ENCODE measurements around the gene POLR1H. TPM values are rescaled to one million over a fixed set of nuclear protein-coding genes. Genes with fewer than 3 reads are reported as not detected.

Gene POLR1H
- polyA plus RNA-seq, 2 of the 4 experiments (the other 2 are of a cell fraction) = 25.5 to 34.6 TPM

DNA sequence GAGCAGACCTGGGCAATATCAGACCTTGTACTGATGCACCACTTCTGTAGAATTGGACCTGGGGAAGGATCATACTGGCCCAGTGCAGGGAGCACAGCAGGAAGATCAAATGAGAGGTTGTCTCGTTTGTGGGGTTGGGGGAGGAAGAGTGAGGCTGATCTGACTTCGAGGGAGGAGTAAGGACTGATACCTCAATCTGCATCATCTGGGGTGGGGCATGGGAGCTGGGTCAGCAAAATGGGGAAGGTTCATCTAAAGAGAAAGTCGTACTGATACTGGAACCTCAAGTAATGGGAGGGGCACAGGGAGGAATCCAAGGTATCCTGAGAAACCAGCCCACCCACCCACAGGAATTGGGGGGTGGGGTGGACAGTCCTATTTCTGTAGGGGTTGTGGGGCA is 10.8 kb downstream of the POLR1H start:
- ChIA-PET CTCF (no interaction called here), POLR2A (no interaction called here)
- no peak for FAIRE-seq

DNA sequence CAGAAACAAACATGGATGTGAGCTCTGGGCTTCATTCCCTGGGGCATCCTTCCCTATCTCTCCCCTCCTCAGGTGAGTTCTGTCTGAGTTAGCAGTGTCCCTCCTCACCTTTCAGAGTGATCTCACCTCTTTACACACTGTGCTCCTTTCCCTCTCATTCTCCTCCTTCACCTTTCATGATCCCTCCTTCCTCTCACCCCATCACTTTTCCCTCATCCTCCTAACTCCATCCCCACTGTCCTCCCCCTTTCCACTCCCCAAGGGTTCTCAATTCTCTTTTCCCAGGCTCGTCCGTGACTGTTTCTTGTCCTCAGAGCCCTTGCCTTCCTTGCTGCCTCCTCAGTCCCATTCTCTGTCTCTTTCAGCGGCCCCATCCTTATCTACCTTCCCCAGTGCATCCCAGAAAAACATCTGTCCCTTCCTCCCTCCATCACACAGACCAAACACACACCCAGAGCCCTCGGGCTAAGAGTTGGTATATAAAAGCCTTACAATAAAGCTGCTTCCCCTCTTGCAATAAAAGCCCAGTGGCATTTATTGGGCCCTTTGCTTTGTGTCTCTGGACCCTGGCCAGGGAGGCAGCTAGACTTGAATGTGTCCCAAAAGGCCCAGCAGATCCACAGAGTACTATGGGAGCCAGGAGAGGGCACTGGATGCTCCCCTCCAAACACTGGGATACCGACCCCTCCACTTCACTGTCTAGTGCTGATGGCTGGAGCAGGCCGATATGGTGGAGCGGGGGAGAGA is 12.6 kb downstream of the POLR1H start:
- ATAC-seq = no peak
- no peak for FAIRE-seq
- H3K9me3 ChIP-seq = no peaks in the 10 kb centered on the region
- no peak for DNase-seq (ENCODE audit: low read depth in 1 of 2, low spot score in 1 of 2)
- no peak overlapping the region for H3K4me3 ChIP-seq
- TF ChIP-seq NFE2L2 (conservative IDR thresholded peaks at IDR 0.05; ENCODE audit: low read length) = no peak
- TF ChIP-seq, protein P1, sequence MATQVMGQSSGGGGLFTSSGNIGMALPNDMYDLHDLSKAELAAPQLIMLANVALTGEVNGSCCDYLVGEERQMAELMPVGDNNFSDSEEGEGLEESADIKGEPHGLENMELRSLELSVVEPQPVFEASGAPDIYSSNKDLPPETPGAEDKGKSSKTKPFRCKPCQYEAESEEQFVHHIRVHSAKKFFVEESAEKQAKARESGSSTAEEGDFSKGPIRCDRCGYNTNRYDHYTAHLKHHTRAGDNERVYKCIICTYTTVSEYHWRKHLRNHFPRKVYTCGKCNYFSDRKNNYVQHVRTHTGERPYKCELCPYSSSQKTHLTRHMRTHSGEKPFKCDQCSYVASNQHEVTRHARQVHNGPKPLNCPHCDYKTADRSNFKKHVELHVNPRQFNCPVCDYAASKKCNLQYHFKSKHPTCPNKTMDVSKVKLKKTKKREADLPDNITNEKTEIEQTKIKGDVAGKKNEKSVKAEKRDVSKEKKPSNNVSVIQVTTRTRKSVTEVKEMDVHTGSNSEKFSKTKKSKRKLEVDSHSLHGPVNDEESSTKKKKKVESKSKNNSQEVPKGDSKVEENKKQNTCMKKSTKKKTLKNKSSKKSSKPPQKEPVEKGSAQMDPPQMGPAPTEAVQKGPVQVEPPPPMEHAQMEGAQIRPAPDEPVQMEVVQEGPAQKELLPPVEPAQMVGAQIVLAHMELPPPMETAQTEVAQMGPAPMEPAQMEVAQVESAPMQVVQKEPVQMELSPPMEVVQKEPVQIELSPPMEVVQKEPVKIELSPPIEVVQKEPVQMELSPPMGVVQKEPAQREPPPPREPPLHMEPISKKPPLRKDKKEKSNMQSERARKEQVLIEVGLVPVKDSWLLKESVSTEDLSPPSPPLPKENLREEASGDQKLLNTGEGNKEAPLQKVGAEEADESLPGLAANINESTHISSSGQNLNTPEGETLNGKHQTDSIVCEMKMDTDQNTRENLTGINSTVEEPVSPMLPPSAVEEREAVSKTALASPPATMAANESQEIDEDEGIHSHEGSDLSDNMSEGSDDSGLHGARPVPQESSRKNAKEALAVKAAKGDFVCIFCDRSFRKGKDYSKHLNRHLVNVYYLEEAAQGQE (IDR thresholded peaks at IDR 0.05) = no peak
- TF ChIP-seq HOXB5 (CRISPR knock-in tag; IDR thresholded peaks at IDR 0.05) = no peak
- TF ChIP-seq KDM1A (IDR thresholded peaks at IDR 0.05; ENCODE audit: low read depth) = no peak
- no peak for TF ChIP-seq FOXS1 (CRISPR knock-in tag; IDR thresholded peaks at IDR 0.05)
- TF ChIP-seq FOSB (CRISPR knock-in tag; IDR thresholded peaks at IDR 0.05) = no peak
- no peak for TF ChIP-seq ESRRA (IDR thresholded peaks at IDR 0.05; ENCODE audit: borderline replicate concordance, low read length)
- TF ChIP-seq EHF (CRISPR knock-in tag; IDR thresholded peaks at IDR 0.05) = no peak
- H3K27ac ChIP-seq = no peak overlapping the region
- ChIA-PET POLR2A (no interaction called here), CTCF (interaction anchor here (1.1 kb wide), 1 partner anchor 52 kb away, joined by 3 read pairs; no protein-coding TSS in a partner anchor)
- WGBS (ENCODE audit: missing lambda C conversion rate) = 69% methylated on average over 6 of the region's 7 CpGs
- H3K4me2 ChIP-seq = no peak overlapping the region
- peaks cover 8% of the 10 kb centered on the region; the same call in 1 of the 3 replicates for H3K4me1 ChIP-seq

More for the DNA sequence above, 10.8 kb downstream of the POLR1H start:
- WGBS (ENCODE audit: missing lambda C conversion rate) = 61% methylated on average over 3 of the region's 3 CpGs
- Histone ChIP-seq H3K27ac (no peak overlapping the region), H3K4me1 (peaks cover 16% of the 10 kb centered on the region; the same call in 1 of the 3 replicates), H3K4me2 (no peak overlapping the region), H3K9me3 (no peaks in the 10 kb centered on the region), H3K4me3 (no peak overlapping the region)
- DNase-seq (ENCODE audit: low read depth in 1 of 2, low spot score in 1 of 2) (no peak), ATAC-seq (no peak)
- TF ChIP-seq RNF2 (IDR thresholded peaks at IDR 0.05; ENCODE audit: borderline replicate concordance, low read depth) (no peak), MYC (IDR thresholded peaks at IDR 0.05; ENCODE audit: borderline replicate concordance, low read length) (no peak), RFX5 (IDR thresholded peaks at IDR 0.05) (no peak), CEBPB (IDR thresholded peaks at IDR 0.05) (no peak), HEYL (CRISPR knock-in tag; IDR thresholded peaks at IDR 0.05) (no peak), CBX8 (IDR thresholded peaks at IDR 0.05) (no peak), BCL3 (IDR thresholded peaks at IDR 0.05) (no peak), JUN (IDR thresholded peaks at IDR 0.05) (no peak)
- TF ChIP-seq, protein P2, sequence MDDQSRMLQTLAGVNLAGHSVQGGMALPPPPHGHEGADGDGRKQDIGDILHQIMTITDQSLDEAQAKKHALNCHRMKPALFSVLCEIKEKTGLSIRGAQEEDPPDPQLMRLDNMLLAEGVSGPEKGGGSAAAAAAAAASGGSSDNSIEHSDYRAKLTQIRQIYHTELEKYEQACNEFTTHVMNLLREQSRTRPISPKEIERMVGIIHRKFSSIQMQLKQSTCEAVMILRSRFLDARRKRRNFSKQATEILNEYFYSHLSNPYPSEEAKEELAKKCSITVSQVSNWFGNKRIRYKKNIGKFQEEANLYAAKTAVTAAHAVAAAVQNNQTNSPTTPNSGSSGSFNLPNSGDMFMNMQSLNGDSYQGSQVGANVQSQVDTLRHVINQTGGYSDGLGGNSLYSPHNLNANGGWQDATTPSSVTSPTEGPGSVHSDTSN (IDR thresholded peaks at IDR 0.05) = no peak
